Left ventricle myocardium inferior (tissue), 1 donor: Measurements from ENCODE around the gene ZNF586. TPM values are rescaled to one million over a fixed set of nuclear protein-coding genes. Genes with fewer than 3 reads are reported as not detected.
"Not testable (repeated sequence)": the region's sequence is repeated elsewhere in the genome, so short reads cannot be mapped to it uniquely, and the experiment has no call there.

ENCODE experiments used
- DNase-seq: peaks from one replicate; pipeline ENCODE4 v3.0.0-alpha.2; 2020
- H3K27ac ChIP-seq: fragments of 200-600 bp; replicated peaks from 2 replicates; pipeline ENCODE4 v1.8.0; 2021
- H3K27me3 ChIP-seq: fragments of 200-600 bp; 2 replicates; pipeline ENCODE4 v1.8.0; 2021; ENCODE audit warnings: low read depth
- H3K36me3 ChIP-seq: fragments of 200-600 bp; 2 replicates; pipeline ENCODE4 v1.8.0; 2021
- H3K4me1 ChIP-seq: fragments of 200-600 bp; 2 replicates; pipeline ENCODE4 v1.8.0; 2021
- H3K4me3 ChIP-seq: fragments of 200-600 bp; 2 replicates; pipeline ENCODE4 v1.8.0; 2021; ENCODE audit warnings: mild to moderate bottlenecking, moderate library complexity
- H3K9me3 ChIP-seq: fragments of 200-600 bp; replicated peaks from 2 replicates; pipeline ENCODE4 v1.8.0; 2021
- intact Hi-C: fragments of 100-400 bp; cut with micrococcal nuclease; formaldehyde crosslinking; loops from one replicate; pipeline ENCODE4 v1.11.0; 2022
- total RNA-seq: library from RNA; stranded (reverse); fragmentation: NEBNext Ultra II Directional; extraction: Animal tissue kit (Norgen Biotek cat#: 25700); gene quantifications from one replicate; pipeline ENCODE4 v1.2.1, GENCODE V29; 2021
- TF ChIP-seq, protein P1 (sequence below): fragments of 200-600 bp; IDR thresholded peaks from 2 replicates; pipeline ENCODE4 v1.8.0; 2021; ENCODE audit warnings: antibody characterized with exemption, mild to moderate bottlenecking, borderline replicate concordance
- donor health status: DM: no; HTN: yes; CAD: no; lungs with severe emphysema.

ZNF586 gene
- total RNA-seq, 1 donor from 2014 or later = 12.0 TPM

DNA sequence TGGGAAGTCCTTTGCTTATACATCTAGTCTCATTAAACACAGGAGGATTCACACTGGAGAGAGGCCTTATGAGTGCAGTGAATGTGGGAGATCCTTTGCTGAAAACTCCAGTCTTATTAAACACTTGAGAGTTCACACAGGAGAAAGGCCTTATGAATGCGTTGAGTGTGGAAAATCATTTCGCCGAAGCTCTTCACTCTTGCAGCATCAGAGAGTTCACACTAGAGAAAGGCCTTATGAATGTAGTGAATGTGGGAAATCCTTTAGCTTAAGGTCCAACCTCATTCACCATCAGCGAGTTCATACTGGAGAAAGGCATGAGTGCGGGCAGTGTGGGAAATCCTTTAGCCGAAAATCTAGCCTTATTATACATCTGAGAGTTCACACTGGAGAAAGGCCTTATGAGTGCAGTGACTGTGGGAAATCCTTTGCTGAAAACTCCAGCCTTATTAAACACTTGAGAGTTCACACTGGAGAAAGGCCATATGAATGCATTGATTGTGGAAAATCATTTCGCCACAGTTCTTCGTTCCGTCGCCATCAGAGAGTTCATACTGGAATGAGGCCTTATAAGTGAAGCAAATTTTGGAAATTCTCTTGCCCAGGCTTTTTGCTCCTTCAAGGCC, 9.9 kb downstream of the ZNF586 start:
- no peaks in the 10 kb centered on the region for H3K27me3 ChIP-seq
- peaks cover 100% of the 10 kb centered on the region for H3K9me3 ChIP-seq
- H3K4me3 ChIP-seq = no peak overlapping the region
- intact Hi-C loops = no loop called here
- H3K27ac ChIP-seq = no peak overlapping the region
- peaks cover 98% of the 10 kb centered on the region for H3K36me3 ChIP-seq
- TF ChIP-seq, protein P1, sequence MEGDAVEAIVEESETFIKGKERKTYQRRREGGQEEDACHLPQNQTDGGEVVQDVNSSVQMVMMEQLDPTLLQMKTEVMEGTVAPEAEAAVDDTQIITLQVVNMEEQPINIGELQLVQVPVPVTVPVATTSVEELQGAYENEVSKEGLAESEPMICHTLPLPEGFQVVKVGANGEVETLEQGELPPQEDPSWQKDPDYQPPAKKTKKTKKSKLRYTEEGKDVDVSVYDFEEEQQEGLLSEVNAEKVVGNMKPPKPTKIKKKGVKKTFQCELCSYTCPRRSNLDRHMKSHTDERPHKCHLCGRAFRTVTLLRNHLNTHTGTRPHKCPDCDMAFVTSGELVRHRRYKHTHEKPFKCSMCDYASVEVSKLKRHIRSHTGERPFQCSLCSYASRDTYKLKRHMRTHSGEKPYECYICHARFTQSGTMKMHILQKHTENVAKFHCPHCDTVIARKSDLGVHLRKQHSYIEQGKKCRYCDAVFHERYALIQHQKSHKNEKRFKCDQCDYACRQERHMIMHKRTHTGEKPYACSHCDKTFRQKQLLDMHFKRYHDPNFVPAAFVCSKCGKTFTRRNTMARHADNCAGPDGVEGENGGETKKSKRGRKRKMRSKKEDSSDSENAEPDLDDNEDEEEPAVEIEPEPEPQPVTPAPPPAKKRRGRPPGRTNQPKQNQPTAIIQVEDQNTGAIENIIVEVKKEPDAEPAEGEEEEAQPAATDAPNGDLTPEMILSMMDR = no peak
- DNase-seq = no peak
- H3K4me1 ChIP-seq = peaks cover 14% of the 10 kb centered on the region

DNA sequence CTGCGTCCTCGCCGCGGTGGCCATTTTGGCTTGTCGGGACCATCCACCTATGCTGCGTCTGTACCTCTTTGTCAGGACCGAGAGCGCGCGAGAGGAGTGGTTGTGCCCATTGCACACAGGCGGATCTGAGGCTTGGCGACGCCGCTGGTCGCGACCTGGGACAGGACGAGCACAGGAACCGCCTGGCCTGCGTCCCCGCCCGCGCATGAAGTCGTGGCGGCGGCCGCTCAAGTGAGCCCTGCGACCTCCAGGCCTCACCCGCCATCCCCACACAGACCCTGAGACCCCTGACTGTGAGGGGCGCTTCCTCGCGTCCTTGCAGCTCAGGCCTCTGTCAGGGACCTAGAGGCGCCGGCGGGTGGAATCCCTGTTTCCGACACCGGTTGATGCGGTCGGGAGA, 16.8 kb downstream of the ZNF586 start:
- H3K9me3 ChIP-seq = peaks cover 98% of the 10 kb centered on the region

DNA sequence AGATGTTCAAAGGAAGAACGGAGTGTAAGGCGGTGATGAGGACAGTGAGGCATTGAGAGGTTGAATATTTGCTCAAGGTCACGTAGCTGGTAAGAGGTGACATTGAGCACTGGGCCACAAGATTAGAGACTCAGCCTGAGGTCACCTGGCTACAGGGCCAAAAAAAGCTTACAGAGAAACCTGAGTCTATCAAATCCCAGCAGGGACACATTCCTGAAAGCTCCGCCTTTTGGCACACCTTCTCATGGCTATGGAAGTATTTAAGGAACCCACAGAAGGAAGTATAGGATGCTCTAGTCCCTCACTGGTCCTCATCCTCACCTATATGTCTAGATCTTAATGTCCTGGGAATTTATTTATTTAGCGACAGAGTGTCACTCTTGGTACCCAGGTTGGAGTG, 17.4 kb downstream of the ZNF586 start:
- peaks cover 92% of the 10 kb centered on the region for H3K36me3 ChIP-seq

More for the DNA sequence above, 16.8 kb downstream of the ZNF586 start:
- H3K27ac ChIP-seq = peak overlapping the region; percentile 13
- TF ChIP-seq, protein P1 = no peak
- no peaks in the 10 kb centered on the region for H3K27me3 ChIP-seq
- no peak overlapping the region for H3K4me3 ChIP-seq
- intact Hi-C loops = no loop called here
- no peak for DNase-seq
- H3K36me3 ChIP-seq = peaks cover 94% of the 10 kb centered on the region
- H3K4me1 ChIP-seq = peaks cover 21% of the 10 kb centered on the region

DNA sequence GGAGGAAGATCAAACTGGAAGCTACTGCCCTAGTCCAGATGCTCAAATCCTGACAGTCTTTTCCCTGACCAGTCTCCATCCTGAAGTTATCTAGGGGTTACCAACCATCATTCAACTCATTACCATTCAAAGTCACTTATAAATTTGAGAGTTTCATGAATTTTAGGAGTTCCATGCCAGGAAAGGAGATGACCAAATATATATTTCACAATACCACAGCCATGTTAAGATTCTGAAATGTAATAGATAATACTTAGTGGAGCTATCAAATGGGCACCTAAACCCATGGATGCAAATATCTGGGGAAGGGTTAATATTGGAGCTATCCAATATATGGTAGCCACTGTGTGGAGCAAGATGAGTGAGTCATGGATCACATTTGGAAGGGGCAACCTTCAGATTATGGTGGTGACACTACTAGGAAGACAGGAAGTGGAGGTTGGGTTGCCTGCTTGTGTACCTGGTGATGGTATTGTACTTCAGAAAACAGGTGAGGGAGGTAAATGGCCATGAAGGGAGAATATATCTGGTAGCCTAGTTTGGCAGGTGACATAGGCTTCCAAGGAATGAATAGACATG, 18.7 kb downstream of the ZNF586 start:
- Histone ChIP-seq H3K4me1 (peaks cover 37% of the 10 kb centered on the region), H3K27ac (no peak overlapping the region), H3K36me3 (peaks cover 92% of the 10 kb centered on the region), H3K9me3 (peaks cover 88% of the 10 kb centered on the region), H3K27me3 (no peaks in the 10 kb centered on the region), H3K4me3 (no peak overlapping the region)
- DNase-seq = no peak
- intact Hi-C loops = no loop called here
- TF ChIP-seq, protein P1 = no peak

More for the DNA sequence above, 17.4 kb downstream of the ZNF586 start:
- DNase-seq = no peak
- H3K9me3 ChIP-seq = peaks cover 96% of the 10 kb centered on the region
- H3K27ac ChIP-seq = peak overlapping the region; percentile 13
- H3K4me3 ChIP-seq = no peak overlapping the region
- intact Hi-C loops = no loop called here
- peaks cover 24% of the 10 kb centered on the region for H3K4me1 ChIP-seq
- H3K27me3 ChIP-seq = no peaks in the 10 kb centered on the region
- TF ChIP-seq, protein P1 = no peak

DNA sequence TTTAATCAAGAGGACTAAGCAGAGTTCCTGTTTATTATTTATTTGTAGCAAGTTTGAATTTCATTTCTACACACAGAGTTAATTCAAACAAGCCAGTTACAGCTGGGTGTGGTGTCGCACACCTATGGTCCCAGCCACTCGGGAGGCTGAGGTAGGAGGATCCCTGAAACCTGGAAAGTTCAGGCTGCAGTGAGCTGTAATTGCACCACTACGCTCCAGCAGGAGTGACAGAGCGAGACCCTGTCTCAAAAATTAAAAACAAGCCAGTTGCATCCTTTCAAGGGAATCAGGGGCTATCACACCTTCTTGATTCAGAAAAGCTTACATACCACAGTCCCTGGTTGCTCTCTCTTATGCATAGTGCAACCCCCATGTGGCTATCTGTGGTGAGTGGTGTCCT, 19.8 kb downstream of the ZNF586 start:
- Histone ChIP-seq H3K27me3 (no peaks in the 10 kb centered on the region), H3K27ac (no peak overlapping the region), H3K4me3 (no peak overlapping the region), H3K4me1 (peaks cover 44% of the 10 kb centered on the region), H3K9me3 (peaks cover 77% of the 10 kb centered on the region), H3K36me3 (peaks cover 92% of the 10 kb centered on the region)
- no peak for DNase-seq
- TF ChIP-seq, protein P1 = no peak
- intact Hi-C loops = no loop called here

DNA sequence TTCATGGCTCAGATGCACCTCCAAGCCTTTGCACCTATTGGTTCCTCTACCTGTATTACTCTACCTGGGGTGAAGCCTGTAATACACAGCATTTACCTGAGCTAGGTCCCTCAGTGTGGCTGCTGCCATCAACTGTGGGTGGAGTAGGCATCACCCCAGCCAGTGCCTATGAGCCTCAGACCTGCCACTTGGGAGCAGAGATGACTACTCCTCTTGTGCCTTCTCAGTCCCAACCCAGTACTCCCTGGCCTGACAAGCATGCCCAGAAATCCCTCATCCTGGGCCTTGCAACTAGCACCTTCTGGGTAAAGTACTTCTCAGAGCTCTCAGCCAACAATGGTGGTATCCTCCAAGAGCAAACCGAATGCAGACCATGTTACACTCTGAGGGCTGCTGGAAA, 27.1 kb downstream of the ZNF586 start:
- H3K27ac ChIP-seq, DNase-seq, intact Hi-C loops, H3K27me3 ChIP-seq, H3K9me3 ChIP-seq, H3K4me3 ChIP-seq: not testable (repeated sequence)
- Histone ChIP-seq H3K4me1 (peaks cover 36% of the 10 kb centered on the region), H3K36me3 (peaks cover 58% of the 10 kb centered on the region)
